Measurements from ENCODE around the gene ATXN1. TPM values are rescaled to one million over a fixed set of nuclear protein-coding genes. Genes with fewer than 3 reads are reported as not detected.

ATXN1 gene
- total RNA-seq, 1 experiment from 2014 or later: 19.7 TPM

DNA sequence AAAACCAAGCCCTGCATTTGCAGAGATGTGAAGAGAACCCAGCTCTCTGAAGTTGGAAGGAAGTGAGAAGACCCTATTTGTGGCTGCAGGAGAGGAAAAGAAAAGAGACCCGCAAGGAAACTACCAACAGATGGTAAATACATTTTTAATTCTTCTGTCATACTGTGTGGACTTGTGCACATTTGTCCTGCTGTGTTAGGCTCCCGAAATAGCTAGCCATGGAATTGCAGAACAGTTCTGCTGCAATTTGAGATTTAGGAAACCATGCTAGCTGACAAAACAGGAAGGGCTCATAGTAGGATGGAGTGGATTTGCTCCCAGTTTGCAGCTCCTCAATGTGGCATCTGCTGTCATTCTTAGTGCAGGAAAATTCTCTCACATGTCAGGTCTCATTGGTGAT is 12.1 kb upstream of the ATXN1 start:
- no peak for DNase-seq
- BruUV-seq (replicated peaks): no TSS peak
- Mint-ChIP-seq H3K27me3 (ENCODE audit: unreplicated experiment) (no peaks in the 10 kb centered on the region), H3K4me3 (ENCODE audit: low read depth, unreplicated experiment) (no peak overlapping the region), H3K36me3 (ENCODE audit: insufficient read depth, unreplicated experiment) (peaks cover 4% of the 10 kb centered on the region), H3K9me3 (ENCODE audit: low read depth, unreplicated experiment) (no peaks in the 10 kb centered on the region), H3K4me1 (ENCODE audit: low read depth, unreplicated experiment) (peaks cover 36% of the 10 kb centered on the region), H3K27ac (ENCODE audit: unreplicated experiment) (no peak overlapping the region)
- CTCF ChIA-PET: no interaction called here
- TF ChIP-seq, protein P1, sequence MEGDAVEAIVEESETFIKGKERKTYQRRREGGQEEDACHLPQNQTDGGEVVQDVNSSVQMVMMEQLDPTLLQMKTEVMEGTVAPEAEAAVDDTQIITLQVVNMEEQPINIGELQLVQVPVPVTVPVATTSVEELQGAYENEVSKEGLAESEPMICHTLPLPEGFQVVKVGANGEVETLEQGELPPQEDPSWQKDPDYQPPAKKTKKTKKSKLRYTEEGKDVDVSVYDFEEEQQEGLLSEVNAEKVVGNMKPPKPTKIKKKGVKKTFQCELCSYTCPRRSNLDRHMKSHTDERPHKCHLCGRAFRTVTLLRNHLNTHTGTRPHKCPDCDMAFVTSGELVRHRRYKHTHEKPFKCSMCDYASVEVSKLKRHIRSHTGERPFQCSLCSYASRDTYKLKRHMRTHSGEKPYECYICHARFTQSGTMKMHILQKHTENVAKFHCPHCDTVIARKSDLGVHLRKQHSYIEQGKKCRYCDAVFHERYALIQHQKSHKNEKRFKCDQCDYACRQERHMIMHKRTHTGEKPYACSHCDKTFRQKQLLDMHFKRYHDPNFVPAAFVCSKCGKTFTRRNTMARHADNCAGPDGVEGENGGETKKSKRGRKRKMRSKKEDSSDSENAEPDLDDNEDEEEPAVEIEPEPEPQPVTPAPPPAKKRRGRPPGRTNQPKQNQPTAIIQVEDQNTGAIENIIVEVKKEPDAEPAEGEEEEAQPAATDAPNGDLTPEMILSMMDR (IDR thresholded peaks at IDR 0.05; ENCODE audit: unreplicated experiment): no peak
- intact Hi-C loops (cut with micrococcal nuclease; ENCODE audit: unreplicated experiment): no loop called here

DNA sequence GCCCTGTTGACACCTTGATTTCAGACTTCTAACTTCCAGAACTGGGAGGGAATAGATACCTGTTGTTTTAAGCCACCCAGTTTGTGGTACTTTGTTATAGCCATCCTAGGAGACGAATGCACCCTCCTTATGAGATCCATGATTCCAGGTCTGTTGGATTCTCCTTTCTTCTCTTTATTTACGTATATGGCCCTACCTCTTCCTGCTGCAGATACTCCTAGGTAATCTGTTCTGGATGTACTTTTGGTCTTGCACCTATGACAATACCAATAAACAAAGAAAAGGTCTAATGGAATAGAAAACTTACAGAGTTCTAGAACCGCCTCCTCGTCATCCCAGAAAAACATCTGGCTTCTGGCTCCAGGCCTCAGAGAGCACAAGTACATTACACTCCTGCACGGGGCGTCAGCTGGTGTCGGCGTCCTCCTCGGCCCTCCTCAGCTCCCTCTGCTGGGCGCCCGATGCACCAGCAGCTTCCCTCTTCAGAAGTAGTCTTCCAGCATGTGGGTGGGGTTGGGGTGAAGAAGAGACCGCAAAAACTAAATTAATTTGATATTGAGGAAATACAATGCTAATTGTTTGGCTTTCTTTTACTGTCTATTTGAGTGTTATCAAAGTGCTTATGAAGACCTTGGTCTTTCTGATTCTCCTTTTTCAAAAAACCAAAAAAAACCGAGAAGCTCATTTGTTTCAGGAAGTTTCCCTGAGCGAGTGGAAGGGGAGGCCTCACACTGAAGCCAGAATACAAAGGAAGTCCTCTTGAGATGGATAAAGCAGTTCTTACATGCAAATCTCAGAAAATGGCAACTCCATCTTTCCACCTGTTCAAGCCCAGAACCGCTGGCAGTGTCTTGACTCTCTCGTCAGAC is 9.7 kb upstream of the ATXN1 start:
- peak overlapping the region; percentile 40 for H3K4me3 Mint-ChIP-seq (ENCODE audit: low read depth, unreplicated experiment)
- peak; percentile 77 for DNase-seq
- no TSS peak for BruUV-seq (replicated peaks)
- TF ChIP-seq, protein P1 (IDR thresholded peaks at IDR 0.05; ENCODE audit: unreplicated experiment): peak; percentile 70
- H3K36me3 Mint-ChIP-seq (ENCODE audit: insufficient read depth, unreplicated experiment): peaks cover 4% of the 10 kb centered on the region
- CTCF ChIA-PET: interaction anchor here (0.6 to 1.4 kb wide), 5 partner anchors 9 to 315 kb away, joined by 3 to 9 read pairs (median 4); no protein-coding TSS in a partner anchor
- H3K4me1 Mint-ChIP-seq (ENCODE audit: low read depth, unreplicated experiment): peaks cover 41% of the 10 kb centered on the region
- no peaks in the 10 kb centered on the region for H3K27me3 Mint-ChIP-seq (ENCODE audit: unreplicated experiment)
- intact Hi-C loops (cut with micrococcal nuclease; ENCODE audit: unreplicated experiment): no loop called here
- H3K9me3 Mint-ChIP-seq (ENCODE audit: low read depth, unreplicated experiment): no peaks in the 10 kb centered on the region
- peak overlapping the region; percentile 74 for H3K27ac Mint-ChIP-seq (ENCODE audit: unreplicated experiment)

DNA sequence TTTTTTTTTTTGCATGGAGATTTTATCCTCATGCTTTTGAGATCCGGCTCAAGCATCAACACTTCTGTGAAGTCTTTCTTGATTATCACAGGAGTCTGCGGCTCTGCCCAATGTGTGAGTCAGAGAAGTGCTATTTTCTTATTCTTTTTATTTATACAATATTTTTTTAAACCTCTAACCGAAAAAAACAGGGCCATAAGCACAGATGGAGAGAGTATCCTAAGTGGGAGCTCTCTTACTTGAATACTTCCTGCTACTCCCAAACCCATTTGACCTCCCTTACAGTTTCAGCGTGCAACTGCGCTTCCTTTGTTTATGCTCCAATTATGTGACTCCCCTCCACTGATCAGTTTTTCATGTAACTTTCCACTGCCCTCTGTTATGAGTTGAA is 8.7 kb upstream of the ATXN1 start:
- TF ChIP-seq, protein P1 (IDR thresholded peaks at IDR 0.05; ENCODE audit: unreplicated experiment): no peak
- CTCF ChIA-PET: interaction anchor here (0.7 kb wide), 2 partner anchors 67 to 671 kb away, joined by 6 to 7 read pairs; no protein-coding TSS in a partner anchor
- peaks cover 41% of the 10 kb centered on the region for H3K4me1 Mint-ChIP-seq (ENCODE audit: low read depth, unreplicated experiment)
- intact Hi-C loops (cut with micrococcal nuclease; ENCODE audit: unreplicated experiment): loop anchor here (5.0 kb wide), 1 partner anchor 72 kb away; no protein-coding TSS in a partner anchor
- H3K9me3 Mint-ChIP-seq (ENCODE audit: low read depth, unreplicated experiment): no peaks in the 10 kb centered on the region
- DNase-seq: no peak
- H3K36me3 Mint-ChIP-seq (ENCODE audit: insufficient read depth, unreplicated experiment): peaks cover 4% of the 10 kb centered on the region
- H3K27ac Mint-ChIP-seq (ENCODE audit: unreplicated experiment): peak overlapping the region; percentile 74
- peak overlapping the region; percentile 43 for H3K4me3 Mint-ChIP-seq (ENCODE audit: low read depth, unreplicated experiment)
- no peaks in the 10 kb centered on the region for H3K27me3 Mint-ChIP-seq (ENCODE audit: unreplicated experiment)
- BruUV-seq (replicated peaks): no TSS peak

DNA sequence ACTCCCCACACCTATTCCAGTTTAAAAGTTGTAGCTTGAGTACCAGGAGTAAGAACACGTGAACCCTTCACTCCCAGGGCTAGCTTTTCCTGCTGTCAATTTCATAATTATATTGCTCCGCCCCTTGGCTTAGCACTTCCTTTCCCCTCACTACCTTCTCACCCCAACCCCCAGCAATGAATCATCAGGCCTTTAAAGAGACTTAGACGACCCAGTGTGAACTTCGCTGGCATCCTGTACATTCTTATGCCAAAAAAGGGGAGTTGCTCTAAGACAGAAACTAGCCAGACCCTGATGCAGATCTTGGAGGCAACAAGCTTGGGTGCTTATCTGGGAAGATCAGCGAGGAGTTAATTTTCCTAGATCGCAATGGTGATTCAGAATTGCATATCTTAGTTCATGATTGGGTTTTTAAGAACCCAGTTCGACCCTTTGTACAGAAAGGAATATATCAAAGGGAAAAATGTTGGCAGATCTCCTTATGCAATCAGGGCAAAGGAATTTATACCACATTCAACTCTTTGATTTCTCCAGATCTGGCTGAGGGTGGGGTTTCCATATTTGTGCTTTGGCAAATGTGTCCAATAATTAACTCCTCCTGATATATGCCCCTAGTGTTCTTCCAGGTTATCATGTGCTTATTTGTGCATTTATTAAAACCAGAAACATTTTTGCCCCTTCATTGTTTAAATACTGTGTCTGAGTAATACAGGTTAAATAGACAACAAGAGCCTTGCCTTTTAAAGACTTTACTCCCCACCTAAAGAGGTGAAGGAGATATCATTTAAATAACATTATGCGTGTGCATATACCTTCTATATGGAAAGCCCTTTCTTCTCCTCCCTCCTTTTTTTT is 8.1 kb upstream of the ATXN1 start:
- intact Hi-C loops (cut with micrococcal nuclease; ENCODE audit: unreplicated experiment): loop anchor here (5.0 kb wide), 1 partner anchor 73 kb away; no protein-coding TSS in a partner anchor
- H3K27ac Mint-ChIP-seq (ENCODE audit: unreplicated experiment): peak overlapping the region; percentile 74
- no TSS peak for BruUV-seq (replicated peaks)
- no peaks in the 10 kb centered on the region for H3K9me3 Mint-ChIP-seq (ENCODE audit: low read depth, unreplicated experiment)
- peak; percentile 79 for DNase-seq
- no peaks in the 10 kb centered on the region for H3K27me3 Mint-ChIP-seq (ENCODE audit: unreplicated experiment)
- H3K4me3 Mint-ChIP-seq (ENCODE audit: low read depth, unreplicated experiment): peak overlapping the region; percentile 43
- CTCF ChIA-PET: interaction anchor here (0.7 to 1.4 kb wide), 4 partner anchors 22 to 672 kb away, joined by 3 to 7 read pairs (median 4); no protein-coding TSS in a partner anchor
- peaks cover 41% of the 10 kb centered on the region for H3K4me1 Mint-ChIP-seq (ENCODE audit: low read depth, unreplicated experiment)
- TF ChIP-seq, protein P1 (IDR thresholded peaks at IDR 0.05; ENCODE audit: unreplicated experiment): no peak
- peaks cover 4% of the 10 kb centered on the region for H3K36me3 Mint-ChIP-seq (ENCODE audit: insufficient read depth, unreplicated experiment)

All from Calu3 (cell line).